C4-2B (cell line): ENCODE measurements around the gene IL5RA.

ENCODE experiments used
- CTCF ChIP-seq: fragments of 450-650 bp; conservative IDR thresholded peaks from 2 replicates; pipeline ENCODE4 v1.5.1; 2017; ENCODE audit warnings: mild to moderate bottlenecking
- ZFX ChIP-seq: fragments of 450-650 bp; IDR thresholded peaks from 2 replicates; pipeline ENCODE4 v1.6.1; 2017

- TF ChIP-seq CTCF = no peak
- no peak for TF ChIP-seq ZFX
Measured at GRCh38 chr3:3084890-3085289, 25.3 kb downstream of the IL5RA start.
